K562 (cell line): ENCODE measurements around the gene MAP2. TPM values are rescaled to one million over a fixed set of nuclear protein-coding genes. Genes with fewer than 3 reads are reported as not detected.

Source experiments
- ATAC-seq: fragments of 200-7000 bp; cut with Tn5 transposase; 3 replicates; pipeline ENCODE4 v1.9.1; 2020; ENCODE audit warnings: moderate library complexity
- BruUV-seq: library from RNA; stranded (reverse); fragments of 400-500 nt; replicated peaks from 2 replicates; lab custom pipeline; 2021; lab: Mats Ljungman, UMichigan
- CTCF ChIA-PET: fragments of 300-600 bp; formaldehyde crosslinking; extraction: SDS; loops from one replicate; lab custom pipeline; 2021; ENCODE audit warnings: low intra/inter-chr PET ratio; lab: Yijun Ruan, JAX
- POLR2A ChIA-PET: fragments of 300-600, 350-650 bp; sonication (Branson Sonifier 250); formaldehyde crosslinking; extraction: SDS; loops from one replicate; lab custom pipeline; 2021; ENCODE audit warnings: antibody characterized with exemption, inconsistent platforms; lab: Yijun Ruan, JAX
- DNase-seq, 4 experiments: peaks; one replicate each; pipeline versions ENCODE4 v3.0.0 to v3.0.0-alpha.2; 2011 to 2018; ENCODE audit warnings: low spot score in 3 of 4, mixed read lengths in 3 of 4; ENCODE audit errors: extremely low read depth in 1 of 4
- FAIRE-seq: peaks from 2 replicates; lab custom pipeline; 2011; peaks lifted over from hg19 to GRCh38; lab: Jason Lieb, UNC
- H2AFZ ChIP-seq: 2 replicates; pipeline ENCODE4 v1.6.0; 2011; ENCODE audit warnings: low read depth, low read length, control low read depth, inconsistent platforms
- H3K27ac ChIP-seq: fragments of 200-600 bp; 3 replicates; pipeline ENCODE4 v1.8.0; 2011; ENCODE audit warnings: low read depth, mild to moderate bottlenecking, control low read depth, inconsistent platforms, low read length, moderate library complexity, mixed read lengths; ENCODE audit errors: extremely low read depth
- H3K27me3 ChIP-seq, 2 experiments: fragments of 300-600 bp in 1 of 2; 2 replicates in 1 of 2; 3 replicates in 1 of 2; pipeline versions ENCODE4 v1.6.0 to v1.8.0; 2011; ENCODE audit warnings: inconsistent platforms in 2 of 2, low read length in 2 of 2, mild to moderate bottlenecking in 1 of 2, mixed read lengths in 1 of 2, moderate library complexity in 1 of 2; ENCODE audit not compliant: control insufficient read depth in 2 of 2, insufficient read depth in 2 of 2
- H3K36me3 ChIP-seq: fragments of 300-600 bp; 3 replicates; pipeline ENCODE4 v1.8.0; 2011; ENCODE audit warnings: mild to moderate bottlenecking, low read length, inconsistent platforms; ENCODE audit not compliant: control insufficient read depth, insufficient read depth
- H3K4me1 ChIP-seq, 2 experiments: fragments of 200-600 bp in 1 of 2; replicated peaks in 1 of 2; 2 replicates in 1 of 2; 3 replicates in 1 of 2; pipeline versions ENCODE4 v1.5.1 to v1.8.0; 2011; ENCODE audit warnings: inconsistent platforms in 2 of 2, low read length in 2 of 2, mild to moderate bottlenecking in 1 of 2, mixed read lengths in 1 of 2, moderate library complexity in 1 of 2; ENCODE audit not compliant: control insufficient read depth in 2 of 2, insufficient read depth in 2 of 2
- H3K4me2 ChIP-seq: 2 replicates; pipeline ENCODE4 v1.6.1; 2011; ENCODE audit warnings: low read length, control low read depth, inconsistent platforms, mixed read lengths; ENCODE audit not compliant: insufficient read depth
- H3K4me3 ChIP-seq: fragments of 200-600 bp; sonication (generic), shearing (Covaris generic); 2 replicates; pipeline ENCODE4 v1.5.1; 2016; ENCODE audit warnings: control low read depth, inconsistent platforms
- H3K79me2 ChIP-seq: fragments of 200-600 bp; 3 replicates; pipeline ENCODE4 v1.8.0; 2011; ENCODE audit warnings: low read length, inconsistent platforms; ENCODE audit not compliant: control insufficient read depth, insufficient read depth
- H3K9ac ChIP-seq, 2 experiments: 2 replicates each; pipeline versions ENCODE4 v1.6.0 to v1.6.1; 2011; ENCODE audit warnings: low read depth in 2 of 2, low read length in 2 of 2, control low read depth in 1 of 2, inconsistent platforms in 1 of 2, mild to moderate bottlenecking in 1 of 2, mixed read lengths in 1 of 2; ENCODE audit not compliant: insufficient read depth in 1 of 2
- H3K9me1 ChIP-seq: one replicate; pipeline ENCODE4 v1.6.0; 2011; ENCODE audit warnings: inconsistent platforms, mild to moderate bottlenecking, low read length, moderate library complexity; ENCODE audit not compliant: control insufficient read depth, insufficient read depth
- H3K9me3 ChIP-seq: replicated peaks from 2 replicates; pipeline ENCODE4 v1.5.1; 2011; ENCODE audit warnings: low read depth, low read length, inconsistent platforms; ENCODE audit not compliant: control insufficient read depth, insufficient read depth
- H4K20me1 ChIP-seq: replicated peaks from 2 replicates; pipeline ENCODE4 v1.6.1; 2011; ENCODE audit warnings: low read length, inconsistent platforms, mixed read lengths; ENCODE audit not compliant: control insufficient read depth, insufficient read depth
- DDX20 ChIP-seq: fragments of 450-650 bp; IDR thresholded peaks from 2 replicates; pipeline ENCODE4 v1.6.1; 2016; ENCODE audit warnings: missing genetic modification characterization, low read depth, mild to moderate bottlenecking, missing compliant biosample characterization, moderate library complexity
- ESRRA ChIP-seq: fragments of 450-650 bp; IDR thresholded peaks from 2 replicates; pipeline ENCODE4 v1.6.1; 2014; ENCODE audit warnings: low read depth, mild to moderate bottlenecking, moderate library complexity, borderline replicate concordance
- HDAC2 ChIP-seq: fragments of 450-650 bp; IDR thresholded peaks from 2 replicates; pipeline ENCODE4 v1.6.1; 2016; ENCODE audit warnings: mild to moderate bottlenecking
- HMG20A ChIP-seq: fragments of 450-650 bp; formaldehyde crosslinking; conservative IDR thresholded peaks from 2 replicates; pipeline ENCODE4 v1.4.0; 2020; ENCODE audit warnings: mild to moderate bottlenecking, mixed read lengths
- PTBP1 ChIP-seq: fragments of 200-400 bp; formaldehyde crosslinking; IDR thresholded peaks from 2 replicates; pipeline ENCODE4 v1.6.1; 2017; ENCODE audit warnings: low read depth, low read length
- RBM25 ChIP-seq: fragments of 200-400 bp; formaldehyde crosslinking; IDR thresholded peaks from 2 replicates; pipeline ENCODE4 v1.6.1; 2018; ENCODE audit warnings: low read length, low read depth, moderate library complexity; ENCODE audit not compliant: severe bottlenecking
- RFX1 ChIP-seq: fragments of 450-650 bp; IDR thresholded peaks from 2 replicates; pipeline ENCODE4 v1.6.1; 2016; ENCODE audit warnings: mild to moderate bottlenecking, moderate library complexity
- SIRT6 ChIP-seq: IDR thresholded peaks from one replicate; pipeline ENCODE4 v1.6.1; 2012; ENCODE audit warnings: low read depth, mild to moderate bottlenecking, control low read depth, inconsistent platforms, low read length, moderate library complexity
- SMAD3 ChIP-seq: fragments of 450-650 bp; formaldehyde crosslinking; conservative IDR thresholded peaks from 2 replicates; pipeline ENCODE4 v1.4.0; 2020; ENCODE audit warnings: mild to moderate bottlenecking
- WGBS: fragments of 100-300 bp; shearing (Covaris generic); methylation state at CpG from one replicate; pipeline ENCODE4 v1.1.6; 2016; ENCODE audit warnings: low coverage, mixed read lengths; ENCODE audit not compliant: insufficient coverage; ENCODE audit errors: missing lambda C conversion rate; 5-methylcytosine and 5-hydroxymethylcytosine counted together
- in situ Hi-C: fragments of 300-500 bp; cut with MboI; formaldehyde crosslinking; loops from 4 replicates; pipeline ENCODE4 v1.15.0; 2018; ENCODE audit warnings: inconsistent platforms, mixed read lengths
- intact Hi-C: fragments of 100-400 bp; cut with micrococcal nuclease; formaldehyde crosslinking; loops from 2 replicates; pipeline ENCODE4 v1.14.2; 2022
- polyA plus RNA-seq, 8 experiments: library from polyadenylated mRNA; depleted of rRNA in 4 of 8; stranded (reverse) in 5 of 8; unstranded in 3 of 8; fragments of >200 nt; fragmentation: Nextera tagmentation in 2 of 8; fragmentation: Illumina TruSeq in 1 of 8; extraction: Ambion mirVana in 2 of 8; extraction: Trizol in 1 of 8; gene quantifications; 2 replicates each; pipeline versions ENCODE4 v1.2.1 to v1.2.3, GENCODE V29; 2011 to 2014; ENCODE audit warnings: inconsistent platforms in 1 of 8, missing spikeins in 1 of 8
- total RNA-seq, 7 experiments: library from RNA; depleted of rRNA in 6 of 7; stranded (reverse); fragments of >200 nt in 6 of 7; fragmentation: Illumina TruSeq in 2 of 7; extraction: Trizol in 2 of 7; gene quantifications; 2 replicates each; pipeline versions ENCODE4 v1.2.1 to v1.2.3, GENCODE V29; 2011 to 2021; ENCODE audit warnings: low replicate concordance in 1 of 7

Gene MAP2
- total and polyA plus RNA-seq, 9 of the 15 experiments (the other 6 are each of a cell fraction or from before 2014, with no cell fraction given), result 0.13 TPM; not detected in 8

GRCh38 chr2:209653134-209653533, 229.3 kb downstream of the MAP2 start (continued):
- TF ChIP-seq SIRT6, result no peak
- TF ChIP-seq ESRRA, result no peak
- TF ChIP-seq RBM25, result no peak
- TF ChIP-seq HMG20A (CRISPR knock-in tag), result no peak
- no peak for TF ChIP-seq HDAC2
- TF ChIP-seq SMAD3 (CRISPR knock-in tag), result no peak
- TF ChIP-seq PTBP1, result no peak

GRCh38 chr2:209661286-209661894, 237.5 kb downstream of the MAP2 start:
- DNase-seq (no peak), FAIRE-seq (no peak), ATAC-seq (no peak)
- ChIA-PET CTCF (no interaction called here), POLR2A (no interaction called here)
- Histone ChIP-seq H4K20me1 (no peaks in the 10 kb centered on the region), H3K4me3 (no peak overlapping the region), H3K9me1 (no peaks in the 10 kb centered on the region), H3K4me2 (no peak overlapping the region), H3K79me2 (no peaks in the 10 kb centered on the region), H3K4me1 (no peaks in the 10 kb centered on the region), H3K9me3 (no peaks in the 10 kb centered on the region), H3K9ac (no peak overlapping the region), H3K27ac (no peak overlapping the region), H3K27me3 (no peaks in the 10 kb centered on the region), H3K36me3 (no peaks in the 10 kb centered on the region), H2AFZ (no peak overlapping the region)
- 3% methylated on average over 9 of the region's 9 CpGs for WGBS
- BruUV-seq, result no TSS peak
- TF ChIP-seq RFX1 (0 out of 2 replicates have a peak, but pooled peaks have one; percentile 7), DDX20 (tag) (no peak)
- intact Hi-C loops, result no loop called here
- in situ Hi-C loops, result no loop called here
